IPS DF 6.9 (cell line): ENCODE measurements around the gene STK32B.

Source experiments
- DNase-seq: peaks from one replicate; pipeline ENCODE4 v3.0.0-alpha.2; 2013; ENCODE audit warnings: low read depth, low spot score
- H3K27ac ChIP-seq: one replicate; pipeline ENCODE4 v1.5.1; 2013; ENCODE audit warnings: low read length, control low read depth
- H3K27me3 ChIP-seq: 2 replicates; pipeline ENCODE4 v1.6.1; 2013; ENCODE audit warnings: mild to moderate bottlenecking, low read length; ENCODE audit not compliant: control insufficient read depth, insufficient read depth
- H3K36me3 ChIP-seq: 2 replicates; pipeline ENCODE4 v1.6.1; 2013; ENCODE audit warnings: low read length; ENCODE audit not compliant: control insufficient read depth, insufficient read depth
- H3K4me1 ChIP-seq: 2 replicates; pipeline ENCODE4 v1.6.1; 2013; ENCODE audit warnings: low read length; ENCODE audit not compliant: control insufficient read depth, insufficient read depth
- H3K4me3 ChIP-seq: 2 replicates; pipeline ENCODE4 v1.5.1; 2013; ENCODE audit warnings: mild to moderate bottlenecking, low read length
- H3K9me3 ChIP-seq: 2 replicates; pipeline ENCODE4 v1.6.1; 2013; ENCODE audit warnings: low read length, inconsistent platforms; ENCODE audit not compliant: control insufficient read depth, insufficient read depth
- WGBS: extraction: QIAGEN DNeasy Blood & Tissue Kit; methylation state at CpG from one replicate; pipeline ENCODE4 v1.1.7; 2013; ENCODE audit warnings: mixed read lengths, missing lambda C conversion rate; ENCODE audit not compliant: insufficient read length, insufficient coverage; 5-methylcytosine and 5-hydroxymethylcytosine counted together

The STK32B gene

GRCh38 chr4:5041699-5042098 lies 9.6 kb upstream of the STK32B start:
- Histone ChIP-seq H3K4me3 (no peak overlapping the region), H3K27ac (no peak overlapping the region), H3K9me3 (no peaks in the 10 kb centered on the region), H3K27me3 (no peaks in the 10 kb centered on the region), H3K4me1 (no peaks in the 10 kb centered on the region), H3K36me3 (no peaks in the 10 kb centered on the region)
- DNase-seq: no peak
- whole genome bisulfite sequencing: no CpG with 5 or more reads among the region's 7 CpGs

- no peak for DNase-seq
- Histone ChIP-seq H3K27me3 (no peaks in the 10 kb centered on the region), H3K4me3 (no peak overlapping the region)
Measured at GRCh38 chr4:5043579-5043978, 7.7 kb upstream of the STK32B start.

DNA sequence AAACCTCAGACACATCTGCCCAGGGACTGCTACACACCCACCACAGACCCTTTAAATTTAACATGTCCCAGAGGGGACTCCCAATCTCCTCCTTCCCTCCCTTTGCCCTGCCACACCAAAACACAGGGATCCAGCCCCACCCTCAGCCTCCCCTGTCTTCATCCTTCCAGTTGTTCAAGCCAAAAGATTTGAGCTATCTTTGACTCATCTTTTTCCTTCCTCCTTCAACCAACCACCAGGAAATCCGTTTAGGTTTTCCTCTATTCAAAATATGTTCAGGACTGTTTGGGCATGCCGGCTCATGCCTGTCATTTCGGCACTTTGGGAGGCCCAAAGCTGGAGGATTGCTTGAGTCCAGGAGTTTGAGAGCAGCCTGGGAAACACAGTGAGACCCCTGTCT lies 6.9 kb upstream of the STK32B start:
- WGBS: no CpG with 5 or more reads among the region's 3 CpGs
- Histone ChIP-seq H3K9me3 (no peaks in the 10 kb centered on the region), H3K4me3 (no peak overlapping the region), H3K27me3 (no peaks in the 10 kb centered on the region), H3K27ac (no peak overlapping the region), H3K36me3 (no peaks in the 10 kb centered on the region), H3K4me1 (no peaks in the 10 kb centered on the region)
- DNase-seq: no peak

More at GRCh38 chr4:5043579-5043978, 7.7 kb upstream of the STK32B start:
- no peaks in the 10 kb centered on the region for H3K36me3 ChIP-seq
- no peaks in the 10 kb centered on the region for H3K9me3 ChIP-seq
- H3K4me1 ChIP-seq: no peaks in the 10 kb centered on the region
- no peak overlapping the region for H3K27ac ChIP-seq
- WGBS: no CpG with 5 or more reads among the region's 6 CpGs

GRCh38 chr4:5045097-5045496 lies 6.2 kb upstream of the STK32B start:
- Histone ChIP-seq H3K36me3 (no peaks in the 10 kb centered on the region), H3K4me1 (no peaks in the 10 kb centered on the region), H3K27ac (no peak overlapping the region), H3K4me3 (no peak overlapping the region), H3K9me3 (no peaks in the 10 kb centered on the region), H3K27me3 (no peaks in the 10 kb centered on the region)
- no CpG with 5 or more reads among the region's 3 CpGs for WGBS
- no peak for DNase-seq

DNA sequence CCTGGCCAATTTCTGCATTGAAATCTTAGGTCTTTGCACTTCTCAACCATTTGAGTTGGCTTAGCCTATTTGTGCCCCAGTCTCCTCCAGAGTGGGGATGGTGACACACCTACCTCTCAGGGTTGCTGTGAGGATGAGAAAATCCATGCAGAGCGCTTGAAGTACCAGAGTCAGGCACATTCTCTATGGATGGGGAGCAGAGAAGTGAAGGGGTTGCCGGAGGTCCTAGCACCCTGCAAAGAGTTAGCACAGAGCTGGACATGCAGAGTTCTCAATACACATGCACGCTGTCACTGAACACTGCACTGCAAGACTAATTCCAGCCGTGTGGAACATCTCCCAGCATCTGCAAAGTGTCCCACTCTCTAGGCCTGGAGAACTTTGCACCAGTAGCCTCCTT lies 2.6 kb upstream of the STK32B start:
- Histone ChIP-seq H3K4me3 (no peak overlapping the region), H3K27ac (no peak overlapping the region), H3K36me3 (no peaks in the 10 kb centered on the region), H3K4me1 (no peaks in the 10 kb centered on the region), H3K9me3 (no peaks in the 10 kb centered on the region), H3K27me3 (peaks cover 17% of the 10 kb centered on the region)
- no CpG with 5 or more reads among the region's 4 CpGs for WGBS
- no peak for DNase-seq

- WGBS: no CpG with 5 or more reads among the region's 36 CpGs
- Histone ChIP-seq H3K4me1 (no peaks in the 10 kb centered on the region), H3K27ac (no peak overlapping the region), H3K27me3 (peaks cover 17% of the 10 kb centered on the region), H3K9me3 (no peaks in the 10 kb centered on the region), H3K4me3 (peak overlapping the region; percentile 43; the same call in 1 of the 2 replicates), H3K36me3 (no peaks in the 10 kb centered on the region)
- DNase-seq: no peak
Measured at GRCh38 chr4:5050520-5051277, 581 bp upstream of the STK32B start.

DNA sequence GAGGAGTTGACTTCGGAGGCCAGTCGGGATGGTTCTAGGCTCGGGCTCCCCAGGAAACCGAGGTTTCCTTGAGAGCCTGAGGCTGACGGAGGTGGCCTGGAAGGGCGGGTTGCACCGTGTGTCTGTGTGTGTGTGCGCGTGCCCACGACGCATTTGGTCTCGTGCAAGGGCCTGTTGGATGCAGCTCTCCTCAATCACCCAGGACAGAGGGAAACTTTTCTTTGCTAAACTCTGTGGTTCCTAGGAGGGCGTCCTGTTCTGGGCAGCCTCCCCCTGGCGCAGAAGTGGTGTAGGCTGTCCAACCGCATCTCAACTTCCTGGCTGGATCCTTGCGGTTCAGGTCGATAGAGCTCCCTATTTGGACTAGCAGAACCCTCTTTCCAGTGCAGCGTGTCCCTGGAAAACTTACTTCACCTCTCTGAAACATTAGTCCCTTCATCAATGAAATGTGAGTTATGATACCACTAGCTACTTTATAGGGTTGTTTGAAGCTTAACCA lies 973 bp downstream of the STK32B start:
- no CpG with 5 or more reads among the region's 18 CpGs for WGBS
- peak overlapping the region; percentile 43; the same call in 1 of the 2 replicates for H3K4me3 ChIP-seq
- H3K4me1 ChIP-seq: no peaks in the 10 kb centered on the region
- peaks cover 17% of the 10 kb centered on the region for H3K27me3 ChIP-seq
- DNase-seq: no peak
- H3K9me3 ChIP-seq: no peaks in the 10 kb centered on the region
- no peaks in the 10 kb centered on the region for H3K36me3 ChIP-seq
- no peak overlapping the region for H3K27ac ChIP-seq

DNA sequence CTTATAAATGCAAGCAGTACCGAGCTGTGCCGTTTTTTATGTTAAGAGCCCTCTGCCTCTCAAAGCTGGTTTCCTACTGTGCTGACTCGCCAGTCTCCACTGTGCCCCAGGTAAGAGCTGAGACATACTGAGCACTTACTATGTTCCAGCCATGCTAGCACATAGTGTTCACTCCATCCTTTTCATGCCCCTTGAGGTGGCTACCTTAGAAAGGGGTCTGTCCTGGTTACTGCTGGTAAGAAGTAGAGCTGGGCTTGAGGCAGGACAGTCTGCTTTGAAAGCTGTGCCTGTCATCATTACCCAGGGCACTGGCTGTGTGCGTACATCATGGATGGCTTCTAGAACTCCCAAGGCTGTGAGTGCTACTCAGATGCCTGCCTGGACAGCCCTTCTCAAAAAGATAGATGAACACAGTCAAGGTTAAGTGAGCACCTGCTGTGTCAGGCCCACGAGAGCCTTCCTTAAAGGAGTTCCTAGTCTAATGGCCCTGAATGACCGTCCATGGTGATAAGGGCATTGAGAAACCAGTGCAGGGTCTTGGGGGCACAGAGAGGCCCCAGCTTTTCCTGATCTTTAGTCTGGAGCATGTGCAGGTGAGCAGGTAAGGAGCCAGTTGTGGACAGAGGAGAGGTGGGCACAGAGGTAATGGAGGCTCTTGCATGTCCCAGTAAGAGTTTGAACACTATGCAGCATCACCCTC lies 1.6 kb downstream of the STK32B start:
- no peak for DNase-seq
- peaks cover 17% of the 10 kb centered on the region for H3K27me3 ChIP-seq
- H3K9me3 ChIP-seq: no peaks in the 10 kb centered on the region
- H3K27ac ChIP-seq: no peak overlapping the region
- no peaks in the 10 kb centered on the region for H3K4me1 ChIP-seq
- no peak overlapping the region for H3K4me3 ChIP-seq
- H3K36me3 ChIP-seq: no peaks in the 10 kb centered on the region
- WGBS: no CpG with 5 or more reads among the region's 6 CpGs

DNA sequence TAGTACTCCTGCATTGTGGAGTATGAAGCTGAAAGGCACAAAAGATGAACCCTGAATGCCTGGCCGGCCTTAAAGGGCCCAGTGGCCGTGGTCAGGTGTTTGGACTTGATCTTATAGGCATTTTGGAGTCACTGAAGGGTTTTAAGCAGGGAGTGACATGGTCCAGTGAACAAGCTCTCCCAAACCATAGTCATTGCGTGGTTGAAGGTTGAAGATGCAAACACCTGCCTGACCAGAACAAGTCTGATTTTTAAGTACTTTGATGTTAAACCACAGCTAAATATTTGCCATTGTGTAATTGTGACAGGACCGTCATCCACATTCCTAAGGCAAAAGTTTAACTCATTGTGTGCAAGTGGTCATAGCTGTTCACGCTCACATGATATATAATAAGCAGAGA lies 3.3 kb downstream of the STK32B start:
- Histone ChIP-seq H3K9me3 (no peaks in the 10 kb centered on the region), H3K4me3 (no peak overlapping the region), H3K27me3 (peaks cover 17% of the 10 kb centered on the region), H3K27ac (no peak overlapping the region), H3K4me1 (no peaks in the 10 kb centered on the region), H3K36me3 (no peaks in the 10 kb centered on the region)
- no peak for DNase-seq
- no CpG with 5 or more reads among the region's 5 CpGs for WGBS

GRCh38 chr4:5055411-5055810 lies 4.1 kb downstream of the STK32B start:
- H3K27ac ChIP-seq: no peak overlapping the region
- no peak overlapping the region for H3K4me3 ChIP-seq
- DNase-seq: no peak
- H3K4me1 ChIP-seq: no peaks in the 10 kb centered on the region
- peaks cover 17% of the 10 kb centered on the region for H3K27me3 ChIP-seq
- no peaks in the 10 kb centered on the region for H3K36me3 ChIP-seq
- WGBS: no CpG with 5 or more reads among the region's 5 CpGs
- H3K9me3 ChIP-seq: no peaks in the 10 kb centered on the region
